HFFc6 (cell line): ENCODE results near the gene TOMM20. TPM values are rescaled to one million over a fixed set of nuclear protein-coding genes. Genes with fewer than 3 reads are reported as not detected.

ENCODE experiments used
- DNase-seq: peaks from one replicate; pipeline ENCODE4 v3.0.0-alpha.2; 2018
- H3K27ac Mint-ChIP-seq: 2 replicates; pipeline ENCODE4 v1.8.0; 2020; ENCODE audit warnings: mild to moderate bottlenecking, mixed read lengths
- H3K27me3 Mint-ChIP-seq: 2 replicates; pipeline ENCODE4 v1.8.0; 2021; ENCODE audit warnings: mild to moderate bottlenecking, moderate library complexity, mixed read lengths; ENCODE audit not compliant: insufficient read depth
- H3K36me3 Mint-ChIP-seq: 2 replicates; pipeline ENCODE4 v1.8.0; 2021; ENCODE audit warnings: low read depth, mixed read lengths
- H3K4me1 Mint-ChIP-seq: 2 replicates; pipeline ENCODE4 v1.8.0; 2020; ENCODE audit warnings: low read depth, mixed read lengths
- H3K4me3 Mint-ChIP-seq: 2 replicates; pipeline ENCODE4 v1.8.0; 2020; ENCODE audit warnings: mild to moderate bottlenecking, moderate library complexity, mixed read lengths
- H3K9me3 Mint-ChIP-seq: 2 replicates; pipeline ENCODE4 v1.8.0; 2020; ENCODE audit warnings: mild to moderate bottlenecking, mixed read lengths
- total RNA-seq, 6 experiments: library from RNA; stranded (reverse); fragmentation: NEBNext Ultra II Directional; extraction: Animal tissue kit (Norgen Biotek cat#: 25700); gene quantifications; 2 replicates in 1 of 6; 3 replicates in 5 of 6; pipeline ENCODE4 v1.2.3, GENCODE V29; 2021
- TF ChIP-seq, protein P1 (sequence below): fragments of 200-600 bp; sonication (generic); IDR thresholded peaks from 2 replicates; pipeline ENCODE4 v1.5.0; 2021; ENCODE audit warnings: antibody characterized with exemption, mild to moderate bottlenecking

TOMM20 gene
- total RNA-seq, 6 experiments from 2014 or later = 98.4 to 126 (median 110) TPM

DNA sequence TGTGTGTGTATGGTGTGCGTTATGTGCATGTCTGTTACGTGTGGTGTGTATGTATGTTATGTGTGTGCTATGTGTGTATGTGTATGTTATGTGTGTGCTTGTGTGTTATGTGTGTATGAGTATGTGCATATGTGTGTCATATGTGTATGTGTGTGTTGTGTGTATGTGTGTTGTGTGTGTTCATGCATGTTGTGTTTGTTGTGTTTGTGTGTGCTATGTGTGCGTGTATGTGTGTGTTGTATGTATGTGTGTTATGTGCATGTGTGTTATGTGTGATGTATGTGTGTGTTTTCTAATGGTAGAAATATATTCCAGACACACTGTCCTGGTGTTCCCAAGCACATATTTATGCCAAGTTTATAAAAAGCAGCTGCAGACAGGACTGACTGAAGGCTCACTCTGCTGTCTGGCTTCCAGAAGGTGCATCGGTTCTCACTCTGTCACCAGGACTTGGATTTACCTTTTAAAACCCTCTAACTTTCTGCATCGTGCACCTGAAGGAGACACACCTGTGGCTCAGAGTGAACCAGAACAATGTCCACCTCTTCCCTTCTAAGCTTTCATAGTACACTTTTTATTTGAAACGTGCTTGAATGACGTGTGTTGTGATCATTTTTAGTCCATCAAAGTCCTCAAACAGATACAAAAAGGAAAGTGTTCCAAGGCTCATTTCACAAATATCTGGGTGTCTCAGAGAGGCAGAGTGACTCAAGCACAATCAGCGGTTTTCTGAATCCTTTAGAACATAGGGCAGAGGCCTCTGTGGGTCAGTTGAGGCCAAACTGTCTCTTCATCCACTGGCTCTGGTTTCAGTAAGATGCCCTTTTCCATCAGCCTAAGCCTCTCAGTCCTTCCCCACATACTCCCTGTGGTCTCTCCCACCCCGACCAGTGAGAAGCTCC lies 49.9 kb downstream of the TOMM20 start:
- Mint-ChIP-seq H3K9me3 (no peaks in the 10 kb centered on the region), H3K36me3 (no peaks in the 10 kb centered on the region), H3K27me3 (no peaks in the 10 kb centered on the region), H3K4me3 (no peak overlapping the region), H3K27ac (no peak overlapping the region), H3K4me1 (peaks cover 40% of the 10 kb centered on the region)
- TF ChIP-seq, protein P1, sequence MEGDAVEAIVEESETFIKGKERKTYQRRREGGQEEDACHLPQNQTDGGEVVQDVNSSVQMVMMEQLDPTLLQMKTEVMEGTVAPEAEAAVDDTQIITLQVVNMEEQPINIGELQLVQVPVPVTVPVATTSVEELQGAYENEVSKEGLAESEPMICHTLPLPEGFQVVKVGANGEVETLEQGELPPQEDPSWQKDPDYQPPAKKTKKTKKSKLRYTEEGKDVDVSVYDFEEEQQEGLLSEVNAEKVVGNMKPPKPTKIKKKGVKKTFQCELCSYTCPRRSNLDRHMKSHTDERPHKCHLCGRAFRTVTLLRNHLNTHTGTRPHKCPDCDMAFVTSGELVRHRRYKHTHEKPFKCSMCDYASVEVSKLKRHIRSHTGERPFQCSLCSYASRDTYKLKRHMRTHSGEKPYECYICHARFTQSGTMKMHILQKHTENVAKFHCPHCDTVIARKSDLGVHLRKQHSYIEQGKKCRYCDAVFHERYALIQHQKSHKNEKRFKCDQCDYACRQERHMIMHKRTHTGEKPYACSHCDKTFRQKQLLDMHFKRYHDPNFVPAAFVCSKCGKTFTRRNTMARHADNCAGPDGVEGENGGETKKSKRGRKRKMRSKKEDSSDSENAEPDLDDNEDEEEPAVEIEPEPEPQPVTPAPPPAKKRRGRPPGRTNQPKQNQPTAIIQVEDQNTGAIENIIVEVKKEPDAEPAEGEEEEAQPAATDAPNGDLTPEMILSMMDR = no peak
- peak; percentile 49 for DNase-seq

DNA sequence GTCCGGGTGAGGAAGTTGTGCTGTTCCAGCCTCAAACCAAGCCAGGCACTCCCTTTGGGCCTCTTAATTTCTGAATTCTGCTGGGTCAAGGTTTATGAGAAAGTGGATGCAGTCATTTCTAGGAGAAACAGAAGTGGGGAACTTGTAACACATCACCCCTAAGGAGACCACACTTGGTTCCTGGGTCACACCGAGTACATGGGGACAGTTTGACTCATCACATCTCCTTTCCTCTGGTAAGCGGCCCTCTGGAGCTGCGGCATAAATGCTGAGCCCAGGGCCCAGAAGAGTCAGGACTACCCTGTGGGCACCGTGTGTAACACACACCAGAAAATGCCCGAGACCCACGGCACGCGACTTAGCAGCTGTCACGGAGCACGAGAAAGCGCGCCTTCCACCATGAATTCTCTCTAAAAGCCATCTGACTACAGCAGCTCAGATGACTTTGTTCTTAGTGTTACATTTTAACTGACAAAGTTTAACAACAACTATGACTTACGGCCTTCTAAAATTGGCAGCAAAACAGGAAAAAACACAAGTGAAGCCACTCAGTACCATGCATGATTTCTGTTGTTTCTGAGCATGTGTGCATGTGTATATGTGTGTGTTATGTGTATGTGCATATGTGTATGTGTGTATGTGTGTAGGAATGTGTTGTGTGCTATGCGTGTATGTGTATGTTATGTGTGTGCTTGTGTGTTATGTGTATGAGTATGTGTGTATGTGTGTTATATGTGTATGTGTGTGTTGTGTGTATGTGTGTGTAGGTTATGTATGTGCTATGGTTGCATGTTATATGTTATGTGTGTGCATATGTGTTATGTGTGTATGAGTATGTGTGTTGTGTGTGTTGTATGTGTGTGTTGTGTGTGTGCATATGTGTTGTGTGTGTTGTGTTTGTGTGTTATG lies 50.8 kb downstream of the TOMM20 start:
- H3K27me3 Mint-ChIP-seq = no peaks in the 10 kb centered on the region
- TF ChIP-seq, protein P1 = no peak
- peak; percentile 34 for DNase-seq
- peaks cover 31% of the 10 kb centered on the region for H3K4me1 Mint-ChIP-seq
- no peak overlapping the region; the same call in 1 of the 2 replicates for H3K27ac Mint-ChIP-seq
- no peaks in the 10 kb centered on the region for H3K36me3 Mint-ChIP-seq
- H3K9me3 Mint-ChIP-seq = no peaks in the 10 kb centered on the region
- H3K4me3 Mint-ChIP-seq = no peak overlapping the region

DNA sequence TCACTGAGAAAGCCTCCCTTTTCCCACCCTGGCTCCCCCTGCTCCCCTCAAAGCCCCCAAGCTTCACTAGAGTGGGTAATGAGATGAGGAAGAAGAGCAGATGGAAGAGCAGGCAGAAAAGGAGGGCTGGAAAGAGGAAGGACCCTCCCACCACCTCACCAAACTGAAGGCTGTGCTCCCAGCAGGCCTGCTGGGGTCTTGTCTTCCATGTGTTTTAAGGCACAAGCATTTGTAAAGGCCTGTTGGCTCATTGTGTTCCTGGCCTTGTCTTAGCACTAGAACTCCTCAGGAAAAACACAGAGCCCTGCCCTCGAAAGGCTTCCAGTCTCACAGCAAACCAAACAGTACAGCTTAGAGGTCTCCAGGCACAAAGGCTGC lies 51.5 kb downstream of the TOMM20 start:
- no peaks in the 10 kb centered on the region for H3K36me3 Mint-ChIP-seq
- DNase-seq = no peak
- peaks cover 30% of the 10 kb centered on the region for H3K4me1 Mint-ChIP-seq
- TF ChIP-seq, protein P1 = no peak
- H3K4me3 Mint-ChIP-seq = no peak overlapping the region
- H3K9me3 Mint-ChIP-seq = no peaks in the 10 kb centered on the region
- no peak overlapping the region; the same call in 1 of the 2 replicates for H3K27ac Mint-ChIP-seq
- H3K27me3 Mint-ChIP-seq = no peaks in the 10 kb centered on the region

DNA sequence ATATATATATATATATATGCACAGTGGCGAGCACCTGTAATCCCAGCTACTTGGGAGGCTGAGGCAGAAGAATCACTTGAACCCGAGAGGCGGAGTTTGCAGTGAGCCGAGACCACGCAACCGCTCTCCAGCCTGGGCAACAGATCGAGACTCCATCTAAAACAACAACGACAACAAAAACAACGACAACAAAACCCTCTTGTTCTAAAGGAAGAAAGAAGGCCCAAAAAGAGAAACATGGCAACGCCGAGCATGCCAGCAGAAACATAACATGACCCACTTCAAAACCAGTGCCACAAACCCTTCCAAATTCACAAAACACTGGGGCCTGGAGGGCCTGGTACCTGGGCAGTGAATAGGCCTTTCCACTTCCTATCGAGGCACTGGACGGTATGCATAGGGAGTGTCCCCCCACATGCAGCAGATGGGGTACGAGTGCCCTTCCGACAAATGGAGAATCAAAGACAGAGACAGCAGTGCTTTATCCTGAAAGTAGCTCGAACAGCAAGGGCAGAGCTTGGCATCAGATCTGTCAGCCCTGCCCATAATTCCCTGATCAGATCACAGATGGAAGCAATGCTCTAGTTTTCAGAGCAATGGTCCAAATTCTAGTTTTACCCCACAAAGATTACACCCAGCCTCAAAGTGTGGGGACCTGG lies 52.0 kb downstream of the TOMM20 start:
- H3K27ac Mint-ChIP-seq = peak overlapping the region; percentile 38; the same call in 1 of the 2 replicates
- DNase-seq = no peak
- H3K27me3 Mint-ChIP-seq = no peaks in the 10 kb centered on the region
- H3K4me1 Mint-ChIP-seq = peaks cover 30% of the 10 kb centered on the region
- no peaks in the 10 kb centered on the region for H3K9me3 Mint-ChIP-seq
- TF ChIP-seq, protein P1 = no peak
- no peaks in the 10 kb centered on the region for H3K36me3 Mint-ChIP-seq
- H3K4me3 Mint-ChIP-seq = no peak overlapping the region

DNA sequence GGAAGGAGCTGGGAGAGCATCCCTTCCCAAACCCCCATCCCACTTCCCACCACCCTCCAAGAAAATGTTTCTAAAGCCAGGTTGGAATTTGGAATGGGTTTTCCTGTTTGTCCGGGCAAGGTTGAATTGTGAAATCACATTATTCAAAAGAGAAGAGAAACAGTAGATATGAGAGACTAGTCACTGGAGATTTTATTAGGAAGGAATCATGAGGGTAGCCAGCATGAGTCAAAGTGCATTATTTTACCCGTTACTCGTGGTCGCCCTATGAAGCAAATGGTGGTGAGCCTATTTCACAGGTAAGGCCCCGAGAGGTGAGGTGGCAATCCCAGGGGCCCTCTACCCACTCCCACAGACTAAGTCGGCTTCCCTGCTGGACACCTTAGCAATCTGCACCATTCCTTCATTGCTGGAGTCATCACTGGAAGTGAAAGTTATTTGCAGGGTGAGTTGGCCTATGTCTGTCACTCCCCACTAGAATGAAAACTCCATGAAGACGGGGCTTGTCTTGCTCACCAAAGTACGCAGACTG lies 52.8 kb downstream of the TOMM20 start:
- TF ChIP-seq, protein P1 = peak; percentile 25; the same call in 1 of the 2 replicates
- H3K27me3 Mint-ChIP-seq = no peaks in the 10 kb centered on the region
- H3K9me3 Mint-ChIP-seq = no peaks in the 10 kb centered on the region
- peak overlapping the region; percentile 99 for H3K27ac Mint-ChIP-seq
- peak; percentile 49 for DNase-seq
- H3K36me3 Mint-ChIP-seq = no peaks in the 10 kb centered on the region
- H3K4me1 Mint-ChIP-seq = peaks cover 30% of the 10 kb centered on the region
- H3K4me3 Mint-ChIP-seq = peak overlapping the region; percentile 88
